ENCODE measurements around the gene ZC4H2.
"Not testable (repeated sequence)": the region's sequence is repeated elsewhere in the genome, so short reads cannot be mapped to it uniquely, and the experiment has no call there.

The ZC4H2 gene, protein sequence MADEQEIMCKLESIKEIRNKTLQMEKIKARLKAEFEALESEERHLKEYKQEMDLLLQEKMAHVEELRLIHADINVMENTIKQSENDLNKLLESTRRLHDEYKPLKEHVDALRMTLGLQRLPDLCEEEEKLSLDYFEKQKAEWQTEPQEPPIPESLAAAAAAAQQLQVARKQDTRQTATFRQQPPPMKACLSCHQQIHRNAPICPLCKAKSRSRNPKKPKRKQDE

DNA sequence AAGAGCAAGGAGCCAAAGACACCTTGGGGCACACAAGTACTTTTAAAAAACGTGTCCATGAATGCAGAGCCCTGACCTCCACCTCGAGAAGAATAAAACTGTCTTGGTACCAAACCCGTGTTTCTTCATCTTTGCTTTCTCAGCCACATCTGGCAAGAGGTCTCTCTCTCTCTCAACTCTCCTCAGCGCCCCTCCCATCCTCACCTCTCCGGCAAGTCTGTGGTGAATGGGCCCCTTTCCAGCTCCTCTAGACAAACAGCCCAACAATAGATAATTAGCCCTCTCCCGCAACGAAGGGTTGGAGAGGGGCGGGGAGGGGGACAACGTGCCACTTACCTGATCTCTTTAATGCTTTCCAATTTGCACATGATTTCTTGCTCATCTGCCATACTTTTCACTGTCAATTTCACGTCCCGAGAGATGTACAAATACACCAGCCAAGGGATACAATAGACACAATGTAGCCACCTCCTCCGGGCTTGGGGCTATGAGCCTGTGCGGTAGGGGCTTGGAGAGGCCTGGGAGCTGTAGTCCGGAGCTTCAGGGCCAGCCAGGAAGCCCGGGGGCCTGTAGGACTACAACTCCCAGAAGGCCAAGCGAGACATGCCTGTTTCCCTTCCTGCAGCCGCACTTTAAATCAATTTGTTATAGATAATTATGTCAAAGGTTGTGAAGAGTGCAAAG is at the start of gene ZC4H2:
ZC4H2 (minus strand) TSS at position 462 of the 684 bp plus-strand sequence; CDS start at position 389, 73 bp downstream.
- peak; percentile 56 for DNase-seq

DNA sequence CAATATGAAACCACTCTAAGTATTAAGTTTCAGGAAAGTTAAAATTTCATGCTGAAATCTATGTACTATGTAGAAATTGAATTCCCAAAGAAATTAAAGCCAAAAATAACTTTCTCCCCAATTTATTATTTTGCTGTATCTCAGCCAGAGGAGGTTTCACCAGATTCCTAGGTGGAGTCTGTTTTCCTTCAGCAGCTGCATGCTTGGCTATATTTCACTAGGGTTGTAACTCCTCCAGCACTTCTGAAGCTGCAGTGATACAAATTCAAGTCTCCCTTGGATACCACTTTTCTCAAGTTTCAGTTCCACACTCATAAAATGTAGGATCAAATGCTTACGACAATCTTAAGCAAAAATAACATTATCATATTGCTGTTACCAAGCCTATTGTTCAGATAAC is 41.2 kb upstream of the ZC4H2 start:
- no peak for DNase-seq

- DNase-seq, result no peak
Measured at GRCh38 chrX:65014230-65014629, 38.0 kb upstream of the ZC4H2 start.

- no peak for DNase-seq
Measured at GRCh38 chrX:65009459-65009858, 33.2 kb upstream of the ZC4H2 start.

DNA sequence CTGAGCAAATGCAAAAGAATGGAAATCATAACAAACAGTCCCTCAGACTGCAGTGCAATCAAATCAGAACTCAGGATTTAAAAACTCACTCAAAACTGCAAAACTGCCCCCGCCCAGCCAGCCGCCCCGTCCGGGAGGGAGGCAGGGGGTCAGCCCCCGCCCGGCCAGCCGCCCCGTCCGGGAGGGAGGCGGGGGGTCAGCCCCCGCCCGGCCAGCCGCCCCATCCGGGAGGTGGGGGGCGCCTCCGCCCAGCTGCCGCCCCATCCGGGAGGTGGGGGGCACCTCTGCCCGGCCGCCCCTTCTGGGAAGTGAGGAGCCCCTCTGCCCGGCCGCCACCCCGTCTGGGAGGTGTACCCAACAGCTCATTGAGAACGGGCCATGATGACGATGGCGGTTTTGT is 26.0 kb upstream of the ZC4H2 start:
- not testable (repeated sequence) for DNase-seq

DNA sequence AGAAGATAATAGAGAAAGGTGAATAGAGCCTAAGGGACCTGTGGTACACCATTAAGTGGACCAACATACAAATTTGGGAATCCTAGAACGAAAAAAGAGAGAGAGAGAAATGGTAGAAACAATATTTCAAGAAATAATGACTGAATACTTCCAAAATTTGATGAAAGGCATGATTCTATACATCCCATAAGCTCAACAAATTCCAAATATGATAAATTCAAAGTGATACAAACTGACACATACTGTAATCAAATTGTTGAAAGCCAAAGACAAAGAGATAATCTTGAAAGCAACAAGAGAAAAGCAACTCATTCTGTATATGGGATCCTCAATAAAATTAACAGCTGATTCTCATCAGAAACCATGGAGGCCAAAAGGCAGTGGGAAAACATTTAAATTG is 20.6 kb upstream of the ZC4H2 start:
- DNase-seq, result no peak

DNA sequence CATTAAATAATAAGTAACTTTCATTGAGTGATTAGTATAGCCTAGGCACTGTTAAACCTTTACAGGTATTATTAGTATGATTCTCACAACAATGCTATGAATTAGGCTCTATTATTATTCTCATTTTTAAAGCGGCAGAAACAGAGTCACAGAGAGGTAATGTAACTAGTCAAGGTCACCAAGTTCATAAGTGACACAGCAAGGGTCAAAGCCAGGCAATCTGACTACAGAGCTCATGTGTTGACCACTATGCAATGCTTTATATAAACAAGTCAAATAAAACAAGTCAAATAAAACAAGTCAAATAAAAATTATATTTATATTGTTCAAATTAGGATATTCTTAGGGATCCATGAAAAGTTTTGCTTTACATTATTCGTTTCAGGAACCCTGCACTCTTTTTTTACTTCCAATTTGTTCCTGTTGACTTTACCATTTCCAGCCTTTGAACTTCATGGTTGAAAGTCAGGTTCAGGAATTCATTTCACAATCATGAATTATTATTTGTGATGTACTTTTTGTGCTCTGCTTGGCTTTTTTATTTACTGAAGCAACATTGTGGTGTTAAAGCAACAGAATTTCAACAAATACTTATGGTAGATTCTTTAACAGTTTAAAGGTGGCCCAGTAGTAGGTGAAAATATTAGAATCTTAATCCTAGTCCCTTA is 18.0 kb upstream of the ZC4H2 start:
- no peak for DNase-seq

- DNase-seq, result no peak
Measured at GRCh38 chrX:64977830-64978229, 1.6 kb upstream of the ZC4H2 start.

DNA sequence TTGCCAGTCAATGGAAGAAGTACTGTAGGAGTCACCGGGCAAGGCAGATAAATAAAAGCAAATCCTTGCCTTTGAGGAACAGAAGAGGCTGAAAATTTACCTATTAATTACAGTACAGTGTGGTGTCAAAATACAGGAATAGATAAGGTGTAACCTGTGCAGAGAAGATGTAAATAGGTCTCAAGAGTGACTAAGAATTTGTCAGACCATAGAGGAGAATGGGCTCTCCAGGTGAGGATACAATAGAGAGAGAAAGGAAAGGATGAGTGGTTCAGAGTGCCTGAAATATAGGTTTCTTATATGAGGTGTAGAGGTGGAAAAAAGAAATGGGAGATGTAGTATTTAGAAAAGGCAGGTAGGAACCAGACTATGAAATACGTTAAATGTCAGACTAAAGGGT is 801 bp upstream of the ZC4H2 start:
- no peak for DNase-seq

GRCh38 chrX:64976673-64977040 is 407 bp upstream of the ZC4H2 start:
- no peak for DNase-seq

DNA sequence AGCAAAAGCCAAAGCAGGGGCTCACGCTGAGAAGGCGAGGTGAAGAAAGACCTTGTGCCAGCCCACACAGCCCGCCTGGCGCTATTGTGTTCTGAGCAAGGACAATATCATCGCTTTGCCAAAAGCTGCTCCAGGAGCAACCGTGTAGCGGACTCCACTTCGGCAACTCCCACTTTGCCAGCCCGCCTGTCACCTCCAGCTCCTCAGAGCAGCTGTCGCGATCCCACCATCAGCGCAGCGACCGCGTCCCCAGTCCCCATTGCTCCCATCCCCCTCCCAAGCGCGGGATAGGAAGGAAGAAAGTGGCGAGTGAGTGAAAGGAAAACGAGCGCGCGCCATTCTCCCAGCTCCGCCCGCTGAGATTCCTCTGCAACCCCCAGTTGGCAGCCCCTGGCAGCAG is 759 bp downstream of the ZC4H2 start:
- peak; percentile 19 for DNase-seq

DNA sequence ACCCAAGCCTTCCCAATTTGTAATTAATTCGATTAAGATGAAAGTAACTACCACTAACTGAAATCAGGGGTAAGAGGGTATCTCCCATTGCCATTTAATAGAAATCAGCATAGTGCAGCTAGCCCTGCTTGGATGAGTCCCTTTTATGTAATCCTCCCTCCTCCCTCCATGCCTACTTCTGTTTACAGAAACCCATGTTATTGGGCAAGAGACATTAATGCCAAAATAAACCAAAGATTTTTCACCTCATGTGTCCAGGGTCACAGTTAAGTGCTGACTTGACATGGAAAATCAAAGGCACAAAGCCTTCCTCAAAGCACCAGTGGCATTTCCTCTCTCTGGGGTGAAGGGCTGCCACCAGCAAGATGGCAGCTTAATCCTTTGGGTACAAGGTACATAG is 50.8 kb downstream of the ZC4H2 start:
- no peak for DNase-seq

DNA sequence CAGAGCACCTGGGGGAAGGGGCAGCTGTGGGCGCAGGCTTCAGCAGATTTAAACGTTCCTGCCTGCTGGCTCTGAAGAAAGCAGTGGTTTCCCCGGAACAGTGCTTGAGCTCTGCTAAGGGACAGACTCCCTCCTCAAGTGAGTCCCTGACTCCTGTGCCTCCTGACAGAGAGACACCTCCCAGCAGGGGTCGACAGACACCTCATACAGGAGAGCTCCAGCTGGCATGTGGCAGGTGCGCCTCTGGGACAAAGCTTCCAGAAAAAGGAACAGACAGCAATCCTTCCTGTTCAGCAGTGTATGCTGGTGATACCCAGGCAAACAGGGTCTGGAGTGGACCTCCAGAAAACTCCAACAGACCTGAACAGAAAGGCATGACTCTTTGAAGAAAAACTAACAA is 68.1 kb downstream of the ZC4H2 start:
- no peak for DNase-seq

DNA sequence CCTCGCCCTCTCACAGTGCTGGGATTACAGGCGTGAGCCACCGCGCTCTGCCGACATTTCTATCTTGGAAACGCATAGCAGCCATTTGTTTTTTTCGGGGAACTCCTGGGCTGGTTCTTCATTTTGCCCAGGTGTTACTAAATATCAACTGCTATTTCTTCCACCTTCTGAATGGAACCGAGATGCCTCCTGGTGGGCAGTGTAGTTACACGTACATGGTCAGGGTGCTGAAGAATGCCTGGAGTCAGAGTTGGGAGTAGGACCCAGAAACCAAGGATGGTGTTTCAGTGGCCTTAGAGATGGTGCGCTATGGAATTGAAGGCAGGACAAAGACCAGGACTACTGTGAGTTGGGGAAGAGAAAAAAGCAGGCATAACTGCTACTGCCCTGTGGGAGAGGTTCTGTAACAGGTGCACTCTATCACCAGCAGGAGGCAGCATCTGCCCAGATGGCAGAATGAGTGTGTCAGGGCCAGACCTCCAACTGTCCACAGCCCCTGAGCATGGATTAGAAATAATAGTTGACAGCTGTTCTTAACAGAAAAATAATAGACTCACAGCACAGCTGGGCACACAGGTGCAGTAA is 81.7 kb downstream of the ZC4H2 start:
- no peak for DNase-seq

DNA sequence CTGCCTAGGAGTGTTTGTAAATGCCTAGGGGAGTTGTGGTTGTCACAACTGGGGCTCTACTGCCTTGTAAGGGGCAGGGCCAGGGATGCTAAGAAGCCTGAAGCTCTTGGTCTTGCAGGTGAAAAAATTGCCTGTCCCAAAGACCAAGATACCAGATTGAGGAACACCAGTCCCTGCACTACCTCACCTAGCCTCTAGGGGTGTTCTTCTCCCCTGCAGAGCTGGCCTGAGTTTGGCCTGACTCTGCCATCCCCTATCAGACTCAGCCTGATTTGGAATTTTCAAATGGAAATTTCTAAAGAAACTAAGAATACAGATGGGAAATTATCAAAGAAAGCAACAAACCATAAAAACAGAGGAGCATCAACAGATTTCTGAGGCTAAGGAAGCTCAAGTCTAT is 90.4 kb downstream of the ZC4H2 start:
- DNase-seq, result no peak

DNA sequence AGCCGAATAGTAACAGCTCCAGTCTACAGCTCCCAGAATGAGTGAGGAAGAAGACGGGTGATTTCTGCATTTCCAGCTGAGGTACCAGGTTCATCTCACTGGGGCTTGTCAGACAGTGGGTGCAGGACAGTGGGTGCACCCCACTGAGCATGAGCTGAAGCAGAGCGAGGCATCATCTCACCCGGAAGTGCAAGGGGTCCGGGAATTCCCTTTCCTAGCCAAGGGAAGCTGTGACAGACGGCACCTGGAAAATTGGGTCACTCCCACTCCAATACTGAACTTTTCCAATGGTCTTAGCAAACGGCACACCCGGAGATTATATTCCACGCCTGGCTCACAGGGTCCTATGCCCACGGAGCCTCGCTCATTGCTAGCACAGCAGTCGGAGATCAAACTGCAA is 97.5 kb downstream of the ZC4H2 start:
- not testable (repeated sequence) for DNase-seq

DNA sequence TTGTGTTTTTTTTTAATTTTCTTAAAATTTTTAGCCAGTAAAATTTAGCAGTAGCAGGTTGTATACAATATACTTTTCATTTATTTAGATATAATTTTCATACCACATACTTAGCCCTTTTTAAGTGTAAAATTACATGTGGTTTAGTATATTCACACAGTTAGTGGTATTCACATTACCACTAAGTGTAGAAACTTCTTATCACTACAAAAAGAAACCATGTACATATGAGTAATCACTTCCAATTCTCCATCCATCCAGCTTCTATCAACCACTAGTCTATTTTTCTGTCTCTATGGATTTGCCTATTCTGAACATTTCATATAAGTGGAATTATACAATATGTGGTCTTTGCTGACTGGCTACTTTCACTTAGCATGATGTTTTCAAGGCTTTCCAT is 109.0 kb downstream of the ZC4H2 start:
- no peak for DNase-seq

Measured in NCI-H510A (cell line).